HG02588 (cell line): ENCODE measurements around the gene RNF217.

Experiments
- ATAC-seq: cut with Tn5 transposase; IDR thresholded peaks from one replicate; pipeline ENCODE4 v1.9.1; 2021; ENCODE audit warnings: mild to moderate bottlenecking, moderate library complexity; ENCODE audit not compliant: unreplicated experiment

RNF217 gene

DNA sequence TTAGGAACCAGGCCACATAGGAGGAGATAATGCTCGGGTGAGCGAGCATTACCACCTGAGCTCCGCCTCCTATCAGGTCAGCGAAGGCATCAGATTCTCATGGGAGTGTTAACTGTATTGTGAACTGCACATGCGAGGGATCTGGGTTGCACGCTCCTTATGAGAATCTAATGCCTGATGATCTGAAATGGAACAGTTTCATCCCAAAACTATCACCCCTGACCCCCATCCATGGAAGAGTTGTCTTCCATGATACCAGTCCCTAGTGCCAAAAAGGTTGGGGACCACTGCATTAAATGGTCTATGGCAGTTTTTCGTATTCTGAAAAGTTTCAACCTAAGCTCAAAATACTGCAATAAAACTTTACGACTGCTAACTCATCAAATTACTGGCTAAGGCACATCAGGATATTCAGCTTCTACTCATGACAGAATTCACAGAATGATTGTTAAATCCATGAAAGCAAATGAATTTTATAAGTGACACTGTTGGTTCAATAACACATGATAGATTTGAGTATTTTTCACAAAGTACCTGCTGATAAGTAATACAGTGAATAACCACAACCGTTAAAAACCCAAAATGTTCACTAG lies 25.9 kb downstream of the RNF217 start:
- no peak for ATAC-seq

DNA sequence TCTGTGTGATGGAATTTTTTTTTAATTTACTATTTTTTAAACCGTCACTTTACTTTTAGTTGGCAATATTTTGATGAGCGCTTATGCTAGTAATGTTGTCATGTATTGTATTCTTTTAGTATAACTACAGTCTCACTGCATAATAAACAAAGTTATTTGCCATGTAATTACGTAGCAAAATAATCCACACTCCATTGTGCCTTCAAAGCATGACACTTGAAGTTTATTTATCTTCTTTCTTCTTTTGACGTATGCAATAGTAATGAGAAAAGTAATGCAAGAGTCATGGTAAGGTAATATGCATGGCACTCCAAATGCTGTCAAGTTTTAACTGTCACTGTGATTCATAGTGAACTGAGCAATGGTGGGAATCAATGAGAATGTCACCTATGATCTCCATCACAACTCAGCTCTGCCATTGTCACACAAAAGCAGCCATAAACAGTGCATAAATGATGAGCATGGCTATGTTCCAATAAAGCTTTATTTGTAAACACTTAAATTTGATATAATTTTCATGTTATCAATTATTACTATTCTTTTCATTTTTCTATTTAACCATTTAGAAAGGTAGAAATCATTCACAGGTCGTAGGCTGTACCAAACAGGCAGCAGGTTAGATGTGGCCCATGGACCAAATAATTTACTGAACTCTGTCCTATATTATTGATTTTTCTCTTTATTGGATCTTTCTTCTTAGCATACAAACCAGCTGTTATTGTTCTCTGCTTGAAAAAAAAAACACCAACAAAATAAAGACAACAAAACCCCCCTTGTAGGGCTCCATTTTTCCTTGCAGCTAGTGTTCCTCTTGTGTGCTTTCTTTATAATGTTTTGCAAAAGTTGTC lies 27.1 kb downstream of the RNF217 start:
- ATAC-seq = no peak

- no peak for ATAC-seq
These were observed 28.8 kb downstream of the RNF217 start for GRCh38 chr6:124990988-124991387.

DNA sequence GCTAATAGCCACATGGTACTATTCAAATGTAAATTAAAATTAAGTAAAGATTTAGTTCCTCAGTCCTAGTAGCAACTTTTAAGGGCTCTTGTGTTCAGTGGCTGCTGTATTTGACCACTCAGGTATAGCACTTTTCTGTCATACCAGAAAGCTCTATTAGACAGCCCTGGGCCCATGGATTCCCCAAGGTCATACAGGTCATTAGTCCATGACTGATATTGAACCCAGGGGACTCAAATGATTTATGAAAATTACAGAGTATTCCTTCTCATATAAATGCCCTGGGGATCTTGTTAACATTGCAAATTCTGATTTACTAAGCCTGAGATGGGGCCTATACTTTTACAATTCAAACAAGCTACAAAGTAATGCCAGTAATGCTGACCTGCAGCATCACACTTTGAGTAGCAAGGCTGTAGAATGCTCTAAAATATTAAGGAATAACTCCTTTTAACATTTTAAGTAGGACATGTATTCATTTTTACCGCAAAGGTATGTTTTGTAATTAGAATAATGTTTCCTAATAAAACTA lies 29.6 kb downstream of the RNF217 start:
- ATAC-seq = no peak

GRCh38 chr6:124993327-124993726 lies 31.1 kb downstream of the RNF217 start:
- ATAC-seq = no peak

DNA sequence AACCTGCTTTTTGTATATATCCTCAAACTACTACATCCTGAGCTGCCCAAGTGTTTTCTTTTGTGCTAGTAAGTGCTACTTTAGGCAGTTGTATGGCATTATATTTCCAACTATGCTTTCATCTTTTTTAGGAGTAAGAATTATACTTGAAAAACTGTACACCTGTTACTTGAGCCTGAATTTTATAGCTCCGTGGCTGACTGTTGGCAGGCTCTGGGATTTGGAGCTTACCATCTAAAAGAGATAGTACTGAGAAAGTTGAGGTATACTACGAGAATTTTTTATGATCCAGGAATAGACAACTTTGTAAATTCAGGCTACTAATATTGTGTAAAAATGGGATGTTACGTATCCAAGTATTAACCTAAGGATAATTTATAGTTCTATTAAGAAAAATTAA lies 32.4 kb downstream of the RNF217 start:
- no peak for ATAC-seq

DNA sequence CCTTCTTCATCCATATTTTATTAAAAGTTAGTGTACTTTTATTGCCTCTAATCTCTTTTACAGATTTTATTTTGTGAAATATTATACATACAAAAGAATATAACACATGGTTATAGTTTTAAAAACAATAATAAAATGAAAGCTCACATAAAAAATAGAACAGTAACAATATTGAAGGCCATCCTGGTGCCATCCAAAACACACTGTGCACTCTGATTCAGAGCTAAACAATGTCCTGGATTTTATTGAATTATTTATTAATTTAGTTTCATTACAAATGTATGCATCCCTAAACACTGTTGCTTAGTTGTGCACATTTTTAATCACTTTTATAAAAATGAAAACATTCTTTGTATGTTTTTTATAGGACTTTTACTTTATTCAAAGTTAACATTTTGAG lies 32.9 kb downstream of the RNF217 start:
- no peak for ATAC-seq

GRCh38 chr6:124995645-124996325 lies 33.5 kb downstream of the RNF217 start:
- no peak for ATAC-seq

GRCh38 chr6:124996411-124996810 lies 34.2 kb downstream of the RNF217 start:
- no peak for ATAC-seq

DNA sequence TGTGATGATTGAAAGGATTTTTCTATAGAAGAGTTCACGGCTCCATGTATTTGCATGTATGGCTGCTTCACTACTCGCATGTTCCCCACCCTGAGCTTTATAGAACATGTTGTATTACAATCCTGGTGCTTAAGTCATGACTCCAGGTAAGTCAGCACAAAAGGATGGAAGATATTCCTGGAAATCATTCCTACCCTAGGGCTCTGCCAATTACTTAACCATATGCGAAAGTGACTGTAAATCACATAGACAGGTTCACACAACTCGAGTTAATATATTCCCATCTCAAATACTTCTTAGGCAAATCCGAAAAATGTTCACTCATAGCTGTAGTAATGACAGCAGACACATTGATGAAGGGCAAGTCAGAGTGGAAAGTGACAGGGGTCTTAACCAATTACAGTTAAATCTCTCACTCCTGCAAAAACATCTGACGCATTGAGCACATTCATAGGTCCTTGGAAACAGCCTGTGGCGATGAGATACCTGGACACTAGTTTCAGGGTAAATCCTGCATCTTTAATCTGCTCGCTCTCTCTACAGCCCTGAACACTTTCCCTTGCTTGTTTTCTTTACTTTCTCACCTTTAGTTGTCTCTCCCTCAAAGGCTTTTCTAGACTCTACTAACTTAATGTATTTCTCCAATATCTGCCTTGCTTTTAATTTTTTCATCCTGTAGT lies 35.1 kb downstream of the RNF217 start:
- no peak for ATAC-seq

- no peak for ATAC-seq
These were observed 37.0 kb downstream of the RNF217 start for GRCh38 chr6:124999105-124999764.

- ATAC-seq = no peak
These were observed 39.6 kb downstream of the RNF217 start for GRCh38 chr6:125001684-125002405.

DNA sequence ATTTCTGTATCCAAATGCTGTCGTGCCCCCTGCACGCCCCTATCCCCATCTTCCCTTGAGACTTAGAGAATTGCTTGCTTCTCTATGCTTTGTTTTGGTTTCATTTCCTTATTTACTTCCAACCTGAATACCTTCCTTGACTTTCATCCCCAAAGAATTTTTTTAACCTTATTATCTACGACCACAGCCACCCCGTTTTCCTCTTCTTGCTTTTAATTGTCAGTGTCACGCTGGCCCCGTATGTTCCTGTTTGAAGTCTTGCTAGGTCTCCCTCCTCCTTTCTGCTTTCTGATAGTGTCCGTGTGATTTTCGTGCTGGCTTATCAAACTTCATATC lies 40.1 kb downstream of the RNF217 start:
- ATAC-seq = no peak

DNA sequence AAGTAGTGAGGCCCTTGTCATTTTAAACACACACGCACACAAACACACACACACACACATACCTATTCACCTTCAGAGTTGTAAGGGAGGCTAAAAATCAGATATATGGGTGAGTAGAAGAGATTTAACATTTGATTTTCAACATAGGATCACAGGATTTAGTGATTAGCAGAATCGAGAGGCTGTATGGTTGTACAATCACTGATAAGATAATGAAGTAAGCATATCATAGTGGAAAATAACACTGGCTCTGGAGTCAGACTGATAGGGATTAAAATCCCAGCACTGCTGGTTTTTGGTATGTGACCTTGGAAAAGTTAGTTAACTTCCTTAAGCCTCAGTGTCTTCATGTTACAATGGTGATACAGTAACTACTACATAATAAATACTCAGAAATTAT lies 40.8 kb downstream of the RNF217 start:
- no peak for ATAC-seq

DNA sequence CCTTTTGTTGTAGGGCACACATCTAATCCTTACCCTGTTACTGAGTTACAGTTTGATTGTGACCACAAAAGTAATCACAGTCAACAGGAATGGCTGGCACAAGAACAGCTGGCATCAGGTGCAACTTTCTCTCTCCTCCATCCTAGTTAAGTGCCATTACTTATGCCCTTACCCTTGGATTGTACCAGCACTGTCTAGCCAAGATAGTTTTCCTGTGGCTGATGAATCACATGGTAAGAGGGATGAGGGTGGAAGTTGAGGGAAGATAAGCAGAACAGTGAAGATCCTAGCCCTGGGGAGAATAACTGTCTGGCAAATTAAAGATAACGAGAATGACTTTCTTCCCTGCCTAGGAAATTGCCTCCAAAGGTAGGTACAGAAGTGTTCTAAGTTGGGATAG lies 42.0 kb downstream of the RNF217 start:
- no peak for ATAC-seq

DNA sequence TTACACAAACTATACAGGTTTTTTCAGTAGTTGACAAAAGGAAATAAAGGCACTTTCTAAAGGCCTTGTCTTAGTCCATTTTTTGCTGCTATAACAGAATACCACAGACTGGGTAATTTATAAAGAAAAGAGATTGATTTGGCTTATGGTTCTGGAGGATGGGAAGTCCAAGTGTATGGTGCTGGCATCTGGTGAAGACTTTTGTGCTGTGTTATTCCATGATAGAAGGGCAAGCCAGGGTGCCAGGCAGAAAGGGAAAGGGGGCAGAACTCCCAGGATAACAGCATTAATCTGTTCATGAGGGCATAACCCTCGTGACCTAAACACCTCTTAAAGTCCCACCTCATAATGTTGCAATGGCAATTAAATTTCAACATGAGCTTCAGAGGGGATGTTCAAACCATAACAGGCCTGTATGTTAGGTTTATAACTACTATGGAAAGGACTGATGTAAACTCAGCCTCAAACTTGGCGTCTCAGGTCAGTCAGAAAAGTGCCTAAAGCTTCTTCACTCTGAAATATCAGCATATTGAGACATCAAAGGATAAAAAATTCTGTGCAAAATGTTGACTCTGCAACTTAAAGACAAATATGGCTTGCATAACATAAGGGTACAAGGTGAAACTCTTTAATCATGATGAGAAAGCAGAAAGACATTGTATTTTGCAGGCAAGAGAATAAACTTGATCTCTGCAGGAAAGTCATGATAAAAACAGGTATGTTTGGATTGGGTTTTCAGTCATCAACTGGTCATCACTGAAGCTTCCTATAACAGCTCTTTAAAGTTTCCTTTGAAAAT lies 42.8 kb downstream of the RNF217 start:
- no peak for ATAC-seq

DNA sequence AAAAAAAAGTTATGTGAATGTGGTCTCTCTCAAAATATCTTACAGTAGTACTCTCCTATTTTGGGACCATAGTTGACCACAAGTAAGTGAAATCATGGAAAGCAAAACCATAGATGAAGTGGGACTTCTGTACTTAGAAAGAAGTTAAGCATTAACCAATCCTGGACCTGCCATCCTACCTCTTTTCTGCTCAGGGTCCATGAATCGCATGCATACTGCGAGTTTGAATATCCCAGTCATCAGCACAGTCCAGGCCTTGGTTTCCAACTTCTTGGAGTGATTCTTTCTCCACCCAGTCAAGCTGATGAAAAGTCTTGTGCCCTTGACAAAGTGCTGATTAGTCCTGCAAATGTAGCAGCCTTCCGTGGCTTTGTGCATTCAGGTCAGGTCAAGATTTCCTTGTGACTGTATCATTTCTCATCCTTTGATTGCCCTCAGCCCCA lies 46.0 kb downstream of the RNF217 start:
- peak; percentile 50 for ATAC-seq

DNA sequence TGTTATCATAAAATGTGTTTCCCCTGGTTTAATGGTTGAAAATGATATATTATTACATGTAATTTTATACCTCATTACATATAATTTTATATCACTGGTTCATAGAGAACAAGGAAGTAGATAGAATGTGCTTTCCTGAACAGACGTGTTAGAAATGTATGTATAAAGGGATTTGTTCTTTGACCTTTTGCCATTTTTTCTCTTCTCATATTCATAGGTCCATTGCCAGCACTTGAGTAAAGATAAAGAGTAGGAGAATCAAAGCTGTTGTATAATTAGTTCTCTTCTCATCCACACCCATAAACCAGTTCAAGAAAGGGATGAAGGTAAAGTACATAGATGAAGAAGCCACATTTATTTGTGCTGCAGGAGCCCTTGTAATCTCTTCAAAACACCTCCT lies 46.7 kb downstream of the RNF217 start:
- no peak for ATAC-seq

GRCh38 chr6:125009578-125009977 lies 47.3 kb downstream of the RNF217 start:
- ATAC-seq = no peak
